HG02943 (cell line): Measurements from ENCODE around the gene UBR3.

Experiments used
- ATAC-seq: cut with Tn5 transposase; IDR thresholded peaks from one replicate; pipeline ENCODE4 v1.9.1; 2021; ENCODE audit warnings: mild to moderate bottlenecking, low read depth, moderate library complexity; ENCODE audit not compliant: unreplicated experiment

Gene UBR3

DNA sequence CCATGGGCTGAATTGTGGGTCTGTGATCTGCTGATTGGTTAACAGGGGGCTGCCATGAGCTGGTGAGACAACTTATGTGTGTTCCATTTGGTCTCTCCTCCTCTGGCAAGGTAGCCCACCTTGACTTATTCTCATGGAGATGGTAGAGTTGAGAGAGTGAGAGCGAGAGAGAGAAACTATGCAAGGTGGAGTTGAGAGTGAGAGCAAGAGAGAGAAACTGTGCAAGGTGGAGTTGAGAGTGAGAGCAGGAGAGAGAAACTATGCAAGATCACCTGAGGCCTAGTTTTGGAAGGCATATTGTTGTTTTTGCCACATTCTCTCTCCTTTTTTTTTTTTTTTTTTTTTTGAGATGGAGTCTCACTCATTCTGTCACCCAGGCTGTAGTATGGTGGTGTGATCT is 155.7 kb downstream of the UBR3 start:
- ATAC-seq: no peak

GRCh38 chr2:169983506-169983905 is 156.3 kb downstream of the UBR3 start:
- ATAC-seq: no peak

DNA sequence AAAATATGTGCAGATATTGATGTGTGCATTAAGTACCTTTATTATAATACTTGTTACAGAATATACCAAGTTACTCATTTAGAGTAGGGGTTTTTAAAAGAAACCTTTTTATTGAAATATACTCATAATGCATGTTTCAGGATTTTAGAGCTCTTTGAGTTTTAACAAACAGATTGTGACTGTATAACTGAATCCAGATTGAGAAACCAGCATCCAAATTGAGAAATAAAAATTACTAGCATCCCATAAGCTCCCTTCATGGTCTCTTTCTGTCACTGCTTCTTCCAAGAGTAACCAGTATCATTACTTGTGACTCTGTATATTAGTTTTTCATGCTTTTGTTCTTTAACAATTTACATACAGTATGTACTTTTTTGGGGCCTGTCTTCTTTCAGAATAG is 156.9 kb downstream of the UBR3 start:
- ATAC-seq: no peak

DNA sequence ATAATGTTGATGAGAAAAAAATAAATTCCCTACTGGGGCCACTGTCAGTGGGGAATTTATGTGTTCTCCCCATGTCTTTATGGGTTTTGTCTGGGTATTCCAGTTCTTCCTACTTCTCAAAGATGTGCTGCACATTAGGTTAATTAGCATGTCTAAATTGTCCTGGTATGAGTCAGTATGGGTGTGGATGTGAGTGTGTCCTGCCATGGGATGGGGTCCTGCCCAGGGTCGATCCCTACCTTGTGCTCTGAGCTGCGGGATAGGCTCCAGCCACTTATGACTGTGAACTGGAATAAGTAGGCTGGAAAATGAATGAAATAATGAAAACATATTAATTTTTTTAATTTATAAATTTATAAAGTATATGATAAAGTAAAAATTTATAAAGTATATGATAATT is 167.5 kb downstream of the UBR3 start:
- no peak for ATAC-seq

GRCh38 chr2:169997140-169997887 is 170.1 kb downstream of the UBR3 start:
- ATAC-seq: no peak

DNA sequence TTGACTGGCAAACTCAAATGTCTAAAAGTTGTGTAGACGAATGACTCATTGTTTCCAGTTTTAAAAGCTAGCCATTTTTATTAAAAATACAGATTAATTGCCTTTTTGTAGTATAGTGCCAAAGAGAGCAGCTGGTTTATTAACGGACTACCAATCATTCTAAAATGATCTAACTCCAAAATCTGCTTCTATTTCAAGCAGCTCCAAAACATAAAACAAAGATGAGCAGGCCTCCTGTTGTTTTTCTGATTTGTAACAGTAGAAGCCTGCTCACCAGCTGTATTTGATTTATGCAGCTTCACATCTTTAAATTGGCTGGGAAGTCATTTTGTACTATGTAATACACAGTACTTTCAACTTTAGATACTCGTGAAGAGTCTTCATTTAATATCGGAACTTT is 171.8 kb downstream of the UBR3 start:
- no peak for ATAC-seq

DNA sequence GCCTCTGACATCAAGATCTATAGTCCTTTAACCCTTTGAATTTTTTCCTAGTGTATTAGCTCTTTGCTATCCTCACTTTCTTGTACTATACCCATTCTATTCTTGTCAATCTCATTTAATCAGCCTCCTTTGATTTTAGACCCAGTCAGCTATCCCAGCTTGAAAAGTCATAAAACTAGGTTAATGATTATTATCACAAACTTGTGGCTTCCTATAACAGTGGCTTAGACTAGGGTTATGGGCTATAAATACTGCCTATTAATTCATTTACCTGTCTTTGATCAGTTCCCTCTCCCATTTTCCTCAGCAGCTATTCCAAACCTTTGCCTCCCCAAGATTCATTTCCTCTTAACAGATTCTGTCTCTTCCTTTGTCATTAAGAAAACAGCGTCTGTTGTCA is 174.8 kb downstream of the UBR3 start:
- ATAC-seq: no peak

GRCh38 chr2:170005702-170006101 is 178.4 kb downstream of the UBR3 start:
- no peak for ATAC-seq

DNA sequence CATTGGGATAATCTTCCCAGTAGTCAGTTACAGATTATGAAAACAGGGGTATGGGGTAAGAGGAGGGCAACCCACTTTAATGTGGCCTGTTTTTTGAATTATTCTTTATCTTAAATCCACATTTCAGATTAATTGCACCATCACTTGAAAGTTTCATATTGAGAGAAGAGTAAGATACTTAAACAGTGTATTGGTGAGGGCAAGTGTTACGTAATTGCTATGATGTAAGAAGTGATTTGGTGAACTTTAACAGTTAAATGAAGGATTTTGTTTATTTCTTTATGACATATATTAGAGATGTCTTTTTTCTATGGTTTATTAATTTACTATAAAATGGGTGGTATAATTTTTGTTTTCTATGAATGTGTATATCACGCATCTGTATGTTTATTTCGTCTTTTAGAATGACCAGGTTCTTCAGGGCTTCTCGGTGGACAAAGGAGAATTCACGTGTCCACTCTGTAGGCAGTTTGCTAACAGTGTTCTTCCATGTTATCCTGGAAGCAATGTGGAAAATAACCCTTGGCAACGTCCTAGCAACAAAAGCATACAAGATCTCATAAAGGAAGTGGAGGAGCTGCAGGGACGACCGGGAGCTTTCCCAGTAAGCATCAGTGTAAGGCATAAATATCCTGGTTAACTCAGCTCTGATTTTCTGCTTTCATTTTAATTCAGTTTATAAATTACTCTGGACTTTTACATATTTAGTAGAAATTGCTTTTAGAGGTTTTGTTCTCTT is 179.5 kb downstream of the UBR3 start:
- ATAC-seq: no peak

DNA sequence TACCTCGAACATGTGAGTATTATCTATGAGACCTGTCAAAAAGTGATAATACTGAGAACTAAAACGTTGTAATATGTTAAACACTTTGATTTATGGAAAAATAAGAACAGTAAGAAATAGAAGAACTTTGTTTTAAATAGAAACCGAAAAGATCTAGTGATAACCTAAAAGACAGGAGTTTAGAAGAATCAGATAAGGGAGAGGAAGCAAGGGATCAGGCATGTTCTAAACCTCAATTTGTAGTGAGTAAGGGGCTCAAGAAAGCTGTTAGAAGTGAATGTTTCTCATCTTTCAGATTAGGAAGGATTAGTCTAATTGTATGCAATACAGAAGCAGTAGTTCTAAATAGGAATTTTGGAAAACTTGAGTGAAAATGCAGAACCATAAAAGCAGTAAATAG is 182.0 kb downstream of the UBR3 start:
- no peak for ATAC-seq

- no peak for ATAC-seq
Measured at GRCh38 chr2:170012773-170013172, 185.5 kb downstream of the UBR3 start.

- no peak for ATAC-seq
Measured at GRCh38 chr2:170013802-170014551, 186.7 kb downstream of the UBR3 start.

DNA sequence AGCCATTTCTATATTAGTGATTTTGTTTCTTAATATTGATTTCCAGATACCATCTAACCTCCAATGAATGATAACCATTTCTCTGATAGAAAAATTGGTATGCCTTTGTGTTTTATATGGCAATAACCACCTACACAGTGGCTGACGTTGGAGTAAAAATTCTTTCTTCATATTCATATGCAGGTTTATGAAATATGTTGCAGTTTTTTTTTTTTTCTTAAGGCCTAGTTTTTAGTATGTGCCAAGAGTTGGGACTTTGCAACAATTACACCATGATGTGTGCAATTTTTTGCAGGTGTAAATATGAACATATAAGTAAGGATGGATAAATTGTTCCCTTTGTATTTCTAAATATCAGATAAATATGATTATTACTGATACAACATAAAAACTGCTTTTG is 187.5 kb downstream of the UBR3 start:
- ATAC-seq: no peak

DNA sequence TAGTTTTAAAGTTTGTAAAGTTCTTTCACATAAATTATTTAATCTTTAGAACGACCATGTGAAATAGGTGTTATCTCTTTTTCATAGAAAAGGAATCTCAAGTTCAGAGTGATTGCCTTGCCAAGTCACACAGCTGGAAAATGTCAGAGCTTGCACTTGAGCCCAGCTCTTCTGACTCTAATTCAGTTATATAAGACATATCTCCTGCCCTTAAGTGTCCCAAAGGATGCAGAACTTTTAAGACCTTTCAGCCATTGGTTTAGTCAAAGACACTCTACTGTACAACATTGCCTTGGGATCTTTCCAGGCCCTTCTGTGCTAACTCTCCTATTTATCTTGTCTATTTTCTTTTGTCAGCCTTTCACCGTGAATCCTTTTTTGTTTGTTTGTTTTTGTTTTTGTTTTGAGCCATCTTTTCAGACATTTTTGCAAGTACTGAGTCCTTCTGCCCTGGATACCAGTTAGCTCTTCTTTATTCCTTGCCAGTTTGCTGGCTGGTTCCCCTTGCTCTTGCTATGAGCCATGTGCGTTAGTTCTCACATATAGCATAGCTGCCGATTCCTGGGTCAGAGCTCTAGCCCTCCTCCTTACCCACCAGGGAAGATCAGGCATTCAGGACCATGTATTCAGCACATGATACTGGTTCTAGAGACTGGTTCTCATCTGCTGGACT is 190.7 kb downstream of the UBR3 start:
- ATAC-seq: no peak

GRCh38 chr2:170019060-170019805 is 192.0 kb downstream of the UBR3 start:
- ATAC-seq: no peak

DNA sequence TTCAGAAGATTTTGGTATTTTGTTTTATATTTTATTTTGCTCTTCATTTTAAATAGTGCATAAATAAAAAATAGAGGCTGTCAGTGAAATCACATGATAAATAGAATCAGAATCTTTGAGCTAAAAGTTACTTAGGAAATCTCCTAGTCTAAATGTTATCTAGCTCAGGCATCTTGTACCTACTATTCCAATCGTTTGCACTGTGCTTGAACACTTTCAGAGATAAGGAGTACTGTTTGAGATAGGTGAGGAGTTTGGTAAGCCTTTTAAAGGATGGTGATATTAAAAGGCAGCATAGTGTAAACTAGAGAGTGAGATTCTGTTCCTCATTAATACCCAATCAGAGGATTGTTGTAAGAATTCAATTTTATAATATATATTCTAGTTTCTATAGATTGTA is 193.5 kb downstream of the UBR3 start:
- no peak for ATAC-seq

- no peak for ATAC-seq
Measured at GRCh38 chr2:170022692-170023091, 195.4 kb downstream of the UBR3 start.

DNA sequence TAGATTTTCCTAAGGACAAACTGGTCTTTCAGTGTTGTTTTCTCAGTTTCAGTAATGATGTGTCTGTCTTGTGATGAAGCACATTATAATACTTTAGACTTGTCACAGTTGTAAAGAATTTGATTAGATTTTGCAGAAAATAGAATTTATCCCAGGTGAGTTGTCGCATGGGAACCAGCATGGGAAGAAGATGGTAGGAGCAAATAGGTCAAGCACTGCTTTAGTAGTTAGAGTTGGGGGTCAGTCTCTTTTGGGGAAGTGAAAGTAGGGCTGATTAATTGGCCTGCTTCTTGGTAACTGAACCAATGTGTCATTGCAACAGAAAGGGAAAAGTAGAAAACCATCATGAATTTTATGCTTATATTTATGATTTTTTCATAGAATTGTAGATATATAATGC is 197.5 kb downstream of the UBR3 start:
- ATAC-seq: no peak

DNA sequence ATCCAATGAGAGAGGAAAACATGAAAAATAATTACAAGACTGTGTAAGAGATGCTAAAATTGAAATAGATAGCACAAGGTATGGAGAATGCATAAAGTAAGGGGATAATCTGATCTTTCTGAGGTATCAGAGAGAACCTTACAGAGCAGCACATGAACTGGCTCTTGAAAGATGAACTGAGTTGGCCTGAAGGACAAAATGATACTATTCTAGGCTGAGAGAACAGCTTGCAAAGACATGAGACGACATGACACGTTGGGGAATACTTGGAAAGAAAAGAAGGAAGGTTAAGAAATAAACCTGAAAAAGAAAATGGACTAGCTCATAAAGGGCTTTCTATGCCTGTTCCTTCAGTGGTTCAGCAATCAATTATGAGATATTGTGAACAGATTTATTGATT is 198.0 kb downstream of the UBR3 start:
- no peak for ATAC-seq

GRCh38 chr2:170026361-170026760 is 199.1 kb downstream of the UBR3 start:
- ATAC-seq: no peak
